GM18507 (cell line): Measurements from ENCODE around the gene TRAF3.
"Not testable (repeated sequence)": the region's sequence is repeated elsewhere in the genome, so short reads cannot be mapped to it uniquely, and the experiment has no call there.

Experiments used
- DNase-seq: peaks from one replicate; pipeline ENCODE4 v3.0.0; 2011; ENCODE audit warnings: low read depth; ENCODE audit not compliant: insufficient read length; ENCODE audit errors: extremely low spot score
- FAIRE-seq: peaks from 2 replicates; lab custom pipeline; 2011; peaks lifted over from hg19 to GRCh38; lab: Jason Lieb, UNC

Gene TRAF3

GRCh38 chr14:102877511-102877910, 100.3 kb downstream of the TRAF3 start:
- not testable (repeated sequence) for DNase-seq, FAIRE-seq

DNA sequence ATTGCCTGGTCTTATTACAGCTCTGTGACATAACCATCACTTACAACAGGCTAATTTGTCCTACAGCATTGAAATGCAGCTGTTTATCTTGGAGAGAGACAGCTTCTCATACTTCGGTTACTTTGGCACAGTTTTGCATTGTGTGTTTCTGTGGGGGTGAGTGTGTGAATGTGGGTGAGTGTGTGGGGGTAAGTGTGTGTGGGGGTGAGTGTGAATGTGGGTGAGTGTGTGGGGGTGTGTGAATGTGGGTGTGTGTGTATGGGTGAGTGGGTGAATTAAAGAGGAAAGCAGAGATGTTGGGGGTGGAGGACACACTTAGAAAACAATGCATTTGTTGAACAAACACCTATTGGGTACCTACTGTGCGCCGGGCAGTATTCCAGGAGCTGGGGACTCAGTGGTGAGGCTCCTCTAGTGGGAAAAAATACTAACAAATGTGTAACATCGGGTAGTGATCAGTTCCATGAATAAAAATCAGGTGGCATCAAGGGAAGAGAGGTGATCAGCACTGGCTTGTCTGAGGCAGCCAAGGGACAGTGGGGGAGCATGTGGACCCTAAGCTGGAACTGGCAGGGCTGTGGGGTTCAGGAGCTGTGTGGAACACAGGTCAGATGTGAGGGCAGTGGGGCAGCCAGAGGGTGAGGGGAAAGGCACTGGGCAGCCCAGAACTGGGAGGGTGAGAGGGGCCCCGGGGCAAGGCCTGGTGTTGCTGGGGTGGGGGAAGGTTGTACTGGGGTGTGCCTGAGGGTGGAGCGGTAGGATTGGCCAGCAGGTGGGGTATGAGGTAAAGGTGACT, 101.1 kb downstream of the TRAF3 start:
- DNase-seq (no peak), FAIRE-seq (no peak)

GRCh38 chr14:102878970-102879460, 101.8 kb downstream of the TRAF3 start:
- no peak for FAIRE-seq
- no peak for DNase-seq

DNA sequence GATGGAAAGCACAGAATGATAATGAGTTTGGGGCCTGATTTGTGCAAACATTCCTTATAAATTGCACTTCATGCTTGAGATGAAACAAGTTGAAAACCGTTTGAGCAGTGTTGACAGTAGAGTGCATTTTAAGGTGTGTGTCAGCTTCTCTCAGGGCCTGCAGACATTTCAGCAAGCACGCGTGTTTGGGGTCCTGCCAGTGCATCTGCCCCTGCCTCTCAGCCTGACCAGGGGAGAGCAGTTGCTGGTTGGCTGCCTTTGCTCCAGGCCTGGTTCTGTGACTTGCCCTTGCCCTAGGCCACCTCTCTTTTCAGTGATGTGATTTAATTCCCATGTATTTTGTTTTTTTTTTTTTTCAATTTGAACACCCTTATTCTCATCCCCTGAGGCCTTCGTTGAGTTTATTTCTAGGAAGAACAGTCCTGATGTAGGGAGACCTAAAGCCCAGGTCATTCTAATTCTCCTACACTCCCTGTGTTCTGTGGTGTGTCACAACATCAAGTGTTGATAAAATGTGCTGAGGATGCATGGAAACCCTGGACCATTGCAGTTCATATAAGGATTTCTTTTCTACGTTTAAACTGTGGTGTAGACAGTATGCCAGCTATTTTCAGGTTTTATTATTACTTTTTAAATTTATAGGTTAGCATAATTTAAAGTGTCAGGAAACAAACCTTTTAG, 105.1 kb downstream of the TRAF3 start:
- DNase-seq = no peak
- no peak for FAIRE-seq

DNA sequence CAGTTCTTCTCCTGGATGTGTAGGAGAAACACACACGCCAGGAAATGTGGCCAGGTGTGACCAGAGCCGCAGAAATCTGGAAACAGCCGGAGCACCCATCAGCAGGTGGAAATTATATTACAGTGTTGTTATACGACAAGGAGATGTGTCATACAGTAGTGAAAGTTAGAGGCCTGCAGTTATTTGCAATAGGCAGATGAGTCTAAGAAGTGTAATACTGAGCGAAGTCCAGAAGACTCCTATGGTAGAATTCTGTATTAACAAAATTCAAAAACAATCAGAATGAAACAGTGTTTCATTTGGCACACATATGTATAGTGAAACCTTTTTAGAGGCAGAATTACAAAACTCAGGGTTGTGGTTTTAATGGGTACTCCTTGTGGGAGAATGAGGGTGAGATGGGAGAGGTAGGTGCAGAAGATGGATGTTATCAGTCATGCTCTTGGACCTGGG, 105.9 kb downstream of the TRAF3 start:
- no peak for FAIRE-seq
- DNase-seq = no peak

DNA sequence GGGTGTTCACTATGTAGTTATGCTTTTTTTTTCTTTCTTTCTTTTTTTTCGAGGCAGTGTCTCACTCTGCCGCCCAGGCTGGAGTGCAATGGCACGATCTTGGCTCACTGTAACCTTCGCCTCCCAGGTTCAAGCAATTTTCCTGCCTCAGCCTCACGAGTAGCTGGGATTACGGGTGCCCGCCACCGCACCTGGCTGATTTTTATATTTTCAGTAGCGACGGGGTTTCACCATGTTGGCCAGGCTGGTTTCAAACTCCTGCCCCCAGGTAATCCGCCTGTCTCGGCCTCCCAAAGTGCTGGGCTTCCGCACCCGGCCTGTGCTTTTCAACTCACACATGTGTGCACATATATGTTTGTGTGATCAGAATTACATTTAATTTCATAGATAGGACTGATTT, 106.3 kb downstream of the TRAF3 start:
- DNase-seq (no peak), FAIRE-seq (no peak)

GRCh38 chr14:102885737-102886447, 108.6 kb downstream of the TRAF3 start:
- FAIRE-seq = no peak
- no peak for DNase-seq

DNA sequence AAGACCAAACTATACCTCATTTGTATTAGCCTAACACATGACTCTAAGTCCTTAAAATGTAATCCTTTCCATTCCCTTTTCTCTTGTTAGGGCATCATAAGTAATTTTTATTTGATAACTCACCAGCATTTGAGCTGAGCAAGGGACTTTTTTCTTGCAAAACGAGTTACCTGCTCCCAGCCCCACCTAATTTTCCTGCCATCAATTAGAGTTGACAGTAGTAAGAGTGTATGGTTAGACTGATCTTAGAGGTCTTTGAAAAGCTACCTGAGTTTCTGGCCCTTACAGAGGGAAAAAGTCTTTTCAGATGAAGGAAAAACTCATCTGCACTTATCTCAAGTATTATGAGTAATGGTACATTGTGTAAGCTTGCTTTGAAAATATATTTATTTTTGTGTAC, 111.5 kb downstream of the TRAF3 start:
- DNase-seq (no peak), FAIRE-seq (peak; percentile 24)

DNA sequence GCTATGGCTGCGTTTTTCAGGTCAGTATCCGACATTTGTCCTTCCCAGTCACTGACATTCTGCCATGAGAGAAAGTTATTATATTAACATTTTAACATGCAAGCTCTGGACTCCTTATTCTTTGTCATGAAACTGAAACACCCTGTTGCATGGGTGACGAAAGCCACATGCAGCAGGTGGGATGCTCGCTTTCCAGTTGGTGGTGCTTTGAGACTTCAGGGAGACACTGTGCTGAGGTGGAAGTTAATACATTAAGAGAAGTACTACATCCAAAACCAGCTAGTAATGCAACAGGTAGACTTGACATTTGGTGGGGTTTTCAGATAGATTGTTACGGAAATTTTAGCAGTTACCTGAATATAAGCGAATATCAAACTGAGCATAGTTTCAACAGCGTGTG, 112.4 kb downstream of the TRAF3 start:
- no peak for FAIRE-seq
- no peak for DNase-seq

DNA sequence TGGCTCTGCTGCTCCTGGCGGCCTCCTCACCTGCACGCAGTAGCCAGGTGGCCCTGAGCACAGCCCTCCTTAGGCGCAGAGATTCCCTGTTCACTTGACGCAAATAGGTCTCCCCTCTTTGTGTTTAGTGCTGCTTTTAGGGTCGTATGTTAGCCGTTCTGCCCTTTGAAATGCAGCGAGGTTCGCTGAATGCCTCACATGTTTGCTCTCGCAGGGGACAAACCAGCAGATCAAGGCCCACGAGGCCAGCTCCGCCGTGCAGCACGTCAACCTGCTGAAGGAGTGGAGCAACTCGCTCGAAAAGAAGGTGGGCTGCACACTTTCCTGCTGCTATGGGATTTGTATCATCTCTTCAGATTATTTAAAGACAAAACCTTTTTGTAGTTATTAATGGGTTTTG, 113.9 kb downstream of the TRAF3 start:
- FAIRE-seq = no peak
- DNase-seq = no peak

DNA sequence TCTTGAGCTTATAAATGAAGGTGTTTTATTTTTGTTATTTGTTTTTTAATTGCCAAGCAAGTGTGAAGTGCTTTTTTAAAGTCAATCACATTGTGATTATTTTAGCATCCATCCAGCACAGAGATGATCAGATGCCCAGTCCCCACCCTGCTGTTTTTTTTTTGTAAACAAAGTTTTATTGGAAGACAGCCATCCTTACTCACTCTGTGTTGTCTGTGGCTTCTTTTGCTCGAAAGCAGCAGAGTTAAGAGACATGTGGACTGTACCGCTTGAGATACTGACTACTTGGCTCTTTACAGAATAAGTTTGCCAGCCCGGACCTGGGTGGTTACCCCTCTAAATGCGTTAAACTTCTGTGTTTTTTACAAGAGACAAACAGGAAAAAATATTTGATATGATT, 114.3 kb downstream of the TRAF3 start:
- DNase-seq = no peak
- no peak for FAIRE-seq

DNA sequence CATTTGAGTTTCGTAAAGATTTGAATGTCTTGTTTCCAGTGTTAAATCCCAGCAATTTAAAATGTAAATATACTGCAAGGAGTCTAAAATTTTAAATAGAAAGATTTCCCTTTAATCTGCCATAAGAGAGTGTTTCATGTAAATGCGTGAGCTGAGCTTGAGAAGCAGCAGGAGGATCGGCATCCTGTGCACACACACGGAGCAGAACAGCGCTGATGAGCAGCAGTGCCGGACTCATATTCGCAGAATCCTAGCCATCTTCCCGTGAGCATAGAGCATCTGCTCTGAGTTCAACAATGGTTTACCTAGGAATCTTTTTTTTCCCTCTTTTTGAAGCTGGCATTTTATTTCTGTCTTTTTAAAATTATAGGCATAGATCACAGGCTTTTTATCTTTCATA, 115.4 kb downstream of the TRAF3 start:
- FAIRE-seq (no peak), DNase-seq (no peak)

GRCh38 chr14:102893452-102893851, 116.2 kb downstream of the TRAF3 start:
- FAIRE-seq (no peak), DNase-seq (no peak)

DNA sequence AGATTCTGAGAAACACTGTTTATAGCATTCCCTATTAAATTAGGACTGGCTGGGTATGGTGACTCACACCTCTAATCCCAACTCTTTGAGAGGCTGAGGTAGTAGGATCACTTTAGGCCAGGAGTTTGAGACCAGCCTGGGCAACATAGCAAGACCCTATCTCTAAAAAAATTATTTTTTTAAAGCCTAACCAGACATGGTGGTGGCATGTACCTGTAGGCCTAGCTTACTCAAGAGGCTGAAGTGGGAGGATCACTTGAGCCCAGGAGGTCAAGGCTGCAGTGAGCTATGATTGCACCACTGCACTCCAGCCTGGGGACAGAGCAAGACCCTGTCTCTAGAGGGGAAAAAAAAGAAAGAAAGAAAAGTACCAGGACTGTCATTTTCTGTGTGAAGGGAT, 119.5 kb downstream of the TRAF3 start:
- not testable (repeated sequence) for FAIRE-seq

GRCh38 chr14:102897299-102898027, 120.2 kb downstream of the TRAF3 start:
- no peak for DNase-seq
- FAIRE-seq = no peak

More for the DNA sequence above, 119.5 kb downstream of the TRAF3 start:
- DNase-seq = not testable (repeated sequence)

GRCh38 chr14:102898298-102898697, 121.0 kb downstream of the TRAF3 start:
- DNase-seq (no peak), FAIRE-seq (no peak)

- FAIRE-seq (peak; percentile 86), DNase-seq (no peak)
These were observed 121.7 kb downstream of the TRAF3 start for GRCh38 chr14:102898776-102899515.

- FAIRE-seq (peak; percentile 9), DNase-seq (no peak)
These were observed 122.3 kb downstream of the TRAF3 start for GRCh38 chr14:102899516-102899900.
